Measurements from ENCODE around the gene PSMC3IP. TPM values are rescaled to one million over a fixed set of nuclear protein-coding genes. Genes with fewer than 3 reads are reported as not detected.

Gene PSMC3IP
- total RNA-seq, 2 donors from 2014 or later = 2.2 to 11.6 TPM

DNA sequence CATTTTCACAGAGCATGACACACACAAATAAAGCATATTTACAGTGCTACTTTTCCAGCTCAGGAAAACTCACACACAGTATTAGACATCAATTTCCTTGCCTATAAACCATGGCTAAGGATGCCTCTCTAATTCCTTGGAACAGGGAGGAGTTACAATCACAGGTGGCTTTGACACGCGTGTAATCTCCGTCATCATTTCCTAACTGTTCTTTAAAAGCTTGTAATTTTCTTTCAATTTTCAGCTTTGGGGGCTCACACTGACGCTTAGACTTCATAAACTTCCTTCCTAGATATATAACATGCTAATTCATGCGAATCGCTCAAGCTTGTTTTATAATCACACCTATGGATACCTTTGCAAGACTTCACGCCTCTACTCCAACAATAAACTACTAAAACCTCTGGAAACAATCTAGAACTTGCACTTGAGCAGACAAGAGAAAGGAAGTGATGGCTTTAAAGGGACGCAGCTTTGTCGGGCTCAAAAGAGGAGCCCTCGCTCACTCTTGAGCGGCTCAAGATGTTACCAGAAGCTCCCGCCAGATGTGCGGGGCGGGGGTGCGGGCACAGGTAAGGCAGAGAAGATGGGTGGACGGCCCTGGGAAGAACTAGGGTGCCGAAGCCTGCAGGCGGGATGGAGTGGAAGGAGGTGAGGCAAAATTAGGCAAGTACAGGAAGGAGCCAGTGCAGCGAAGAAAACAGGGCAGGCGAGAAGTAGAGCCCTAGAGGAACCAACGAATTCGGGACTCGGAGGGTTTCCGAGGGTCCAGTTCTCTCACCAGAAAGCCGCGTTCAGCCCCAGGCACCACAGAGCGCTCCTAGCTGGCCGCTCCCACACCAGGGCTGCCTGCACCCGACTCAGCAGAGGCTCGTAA lies 31.0 kb upstream of the PSMC3IP start:
- Histone ChIP-seq H3K4me1 (peaks cover 9% of the 10 kb centered on the region), H3K9me3 (no peaks in the 10 kb centered on the region), H3K36me3 (peaks cover under 1% of the 10 kb centered on the region), H3K9ac (ENCODE audit: low read depth in 2 of 2, low read length in 2 of 2) (peak overlapping the region; percentile 93 to 98), H3K4me3 (peak overlapping the region; percentile 82), H3K27me3 (no peaks in the 10 kb centered on the region), H3K27ac (peak overlapping the region; percentile 95)
- intact Hi-C loops (cut with DNase I) = loop anchor here (5.0 kb wide), 1 partner anchor 64 kb away; no protein-coding TSS in a partner anchor
- DNase-seq = no peak
- no peak for TF ChIP-seq CTCF (IDR thresholded peaks at IDR 0.05)

- peaks cover 9% of the 10 kb centered on the region for H3K4me1 ChIP-seq
- intact Hi-C loops (cut with DNase I) = loop anchor here (5.0 kb wide), 1 partner anchor 65 kb away; no protein-coding TSS in a partner anchor
These were observed 30.2 kb upstream of the PSMC3IP start for GRCh38 chr17:42607769-42608168.

DNA sequence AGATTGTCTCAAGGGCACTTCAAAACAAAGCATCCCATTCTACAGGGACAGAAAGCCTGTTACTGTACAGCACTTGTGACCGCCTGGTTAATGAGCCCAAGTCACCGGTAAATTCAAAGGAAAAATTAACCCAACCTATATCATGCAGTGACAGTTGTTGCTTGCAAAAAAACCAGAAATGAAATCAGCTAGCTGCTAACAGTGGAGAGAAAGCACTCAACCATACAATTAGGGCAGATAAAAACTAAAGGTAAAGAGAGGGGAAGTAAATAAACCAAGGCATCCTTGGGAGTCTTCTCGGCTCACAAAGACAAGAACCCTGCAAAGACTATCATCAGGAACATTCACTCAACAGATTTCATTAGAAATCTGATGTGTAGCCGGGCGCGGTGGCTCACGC lies 25.8 kb upstream of the PSMC3IP start:
- Histone ChIP-seq H3K4me3 (no peak overlapping the region), H3K27me3 (no peaks in the 10 kb centered on the region), H3K4me1 (peaks cover 9% of the 10 kb centered on the region), H3K9me3 (no peaks in the 10 kb centered on the region), H3K36me3 (no peaks in the 10 kb centered on the region), H3K9ac (ENCODE audit: low read depth in 2 of 2, low read length in 2 of 2) (no peak overlapping the region), H3K27ac (no peak overlapping the region)
- DNase-seq = no peak
- intact Hi-C loops (cut with DNase I) = no loop called here
- no peak for TF ChIP-seq CTCF (IDR thresholded peaks at IDR 0.05)

More at GRCh38 chr17:42607769-42608168, 30.2 kb upstream of the PSMC3IP start:
- Histone ChIP-seq H3K4me3 (peak overlapping the region; percentile 82), H3K27me3 (no peaks in the 10 kb centered on the region), H3K27ac (no peak overlapping the region), H3K9me3 (no peaks in the 10 kb centered on the region), H3K9ac (ENCODE audit: low read depth in 2 of 2, low read length in 2 of 2) (peak overlapping the region; percentile 93 to 98), H3K36me3 (no peaks in the 10 kb centered on the region)
- TF ChIP-seq CTCF (IDR thresholded peaks at IDR 0.05) = no peak
- no peak for DNase-seq

DNA sequence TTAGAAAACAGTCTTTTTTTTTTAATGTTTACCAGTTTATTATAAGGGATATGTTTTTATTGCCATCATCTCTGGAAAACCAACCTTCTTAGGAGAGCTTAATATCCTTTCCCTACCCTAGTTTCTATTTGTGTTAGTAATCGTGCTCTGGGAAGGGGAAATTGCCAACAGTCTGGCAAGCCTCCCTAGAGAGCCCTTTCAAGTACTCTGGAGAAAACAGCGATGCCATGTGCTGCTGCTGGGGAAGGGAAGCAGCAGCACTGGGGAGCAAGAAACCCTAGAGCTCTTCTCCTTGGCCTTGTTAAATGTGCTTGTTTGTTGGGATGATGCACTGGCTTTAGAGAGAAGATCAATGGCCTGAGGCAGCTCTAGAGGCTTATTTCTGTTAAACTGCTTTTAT lies 21.4 kb upstream of the PSMC3IP start:
- Histone ChIP-seq H3K9ac (ENCODE audit: low read depth in 2 of 2, low read length in 2 of 2) (no peak overlapping the region), H3K9me3 (no peaks in the 10 kb centered on the region), H3K4me1 (no peaks in the 10 kb centered on the region), H3K4me3 (no peak overlapping the region), H3K36me3 (no peaks in the 10 kb centered on the region), H3K27me3 (no peaks in the 10 kb centered on the region), H3K27ac (no peak overlapping the region)
- no peak for DNase-seq
- TF ChIP-seq CTCF (IDR thresholded peaks at IDR 0.05) = no peak
- intact Hi-C loops (cut with DNase I) = no loop called here

- no peak for TF ChIP-seq CTCF (IDR thresholded peaks at IDR 0.05)
- intact Hi-C loops (cut with DNase I) = no loop called here
These were observed 18.9 kb upstream of the PSMC3IP start for GRCh38 chr17:42596386-42596785.

More at GRCh38 chr17:42596386-42596785, 18.9 kb upstream of the PSMC3IP start:
- H3K27ac ChIP-seq = no peak overlapping the region
- no peak overlapping the region for H3K9ac ChIP-seq (ENCODE audit: low read depth in 2 of 2, low read length in 2 of 2)
- no peak for DNase-seq
- H3K27me3 ChIP-seq = no peaks in the 10 kb centered on the region
- no peaks in the 10 kb centered on the region for H3K36me3 ChIP-seq
- no peaks in the 10 kb centered on the region for H3K4me1 ChIP-seq
- no peak overlapping the region for H3K4me3 ChIP-seq
- H3K9me3 ChIP-seq = no peaks in the 10 kb centered on the region
